ENCODE measurements around the gene NRCAM. TPM values are rescaled to one million over a fixed set of nuclear protein-coding genes. Genes with fewer than 3 reads are reported as not detected.

NRCAM gene
- total and polyA plus RNA-seq, 7 donors, result 1.3 to 3.9 (median 1.8) TPM; not detected in 2

- H3K4me1 ChIP-seq, result no peaks in the 10 kb centered on the region
- TF ChIP-seq POLR2AphosphoS5 (IDR thresholded peaks at IDR 0.05), result no peak
- TF ChIP-seq POLR2A (IDR thresholded peaks at IDR 0.05), result no peak
- TF ChIP-seq, protein P1, sequence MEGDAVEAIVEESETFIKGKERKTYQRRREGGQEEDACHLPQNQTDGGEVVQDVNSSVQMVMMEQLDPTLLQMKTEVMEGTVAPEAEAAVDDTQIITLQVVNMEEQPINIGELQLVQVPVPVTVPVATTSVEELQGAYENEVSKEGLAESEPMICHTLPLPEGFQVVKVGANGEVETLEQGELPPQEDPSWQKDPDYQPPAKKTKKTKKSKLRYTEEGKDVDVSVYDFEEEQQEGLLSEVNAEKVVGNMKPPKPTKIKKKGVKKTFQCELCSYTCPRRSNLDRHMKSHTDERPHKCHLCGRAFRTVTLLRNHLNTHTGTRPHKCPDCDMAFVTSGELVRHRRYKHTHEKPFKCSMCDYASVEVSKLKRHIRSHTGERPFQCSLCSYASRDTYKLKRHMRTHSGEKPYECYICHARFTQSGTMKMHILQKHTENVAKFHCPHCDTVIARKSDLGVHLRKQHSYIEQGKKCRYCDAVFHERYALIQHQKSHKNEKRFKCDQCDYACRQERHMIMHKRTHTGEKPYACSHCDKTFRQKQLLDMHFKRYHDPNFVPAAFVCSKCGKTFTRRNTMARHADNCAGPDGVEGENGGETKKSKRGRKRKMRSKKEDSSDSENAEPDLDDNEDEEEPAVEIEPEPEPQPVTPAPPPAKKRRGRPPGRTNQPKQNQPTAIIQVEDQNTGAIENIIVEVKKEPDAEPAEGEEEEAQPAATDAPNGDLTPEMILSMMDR (IDR thresholded peaks at IDR 0.05), result no peak
- no peak for TF ChIP-seq EP300 (IDR thresholded peaks at IDR 0.05)
- no peak for DNase-seq
- H3K27ac ChIP-seq, result no peak overlapping the region
- no peaks in the 10 kb centered on the region for H3K27me3 ChIP-seq
- H3K9me3 ChIP-seq, result no peaks in the 10 kb centered on the region
- no peaks in the 10 kb centered on the region for H3K36me3 ChIP-seq
- no peak overlapping the region for H3K4me3 ChIP-seq
- 48 to 79% methylated on average over 6 of the region's 6 CpGs for WGBS, 2 donors
- intact Hi-C loops (cut with DNase I), result no loop called here
These were observed 171.8 kb downstream of the NRCAM start for GRCh38 chr7:108284349-108285002.

DNA sequence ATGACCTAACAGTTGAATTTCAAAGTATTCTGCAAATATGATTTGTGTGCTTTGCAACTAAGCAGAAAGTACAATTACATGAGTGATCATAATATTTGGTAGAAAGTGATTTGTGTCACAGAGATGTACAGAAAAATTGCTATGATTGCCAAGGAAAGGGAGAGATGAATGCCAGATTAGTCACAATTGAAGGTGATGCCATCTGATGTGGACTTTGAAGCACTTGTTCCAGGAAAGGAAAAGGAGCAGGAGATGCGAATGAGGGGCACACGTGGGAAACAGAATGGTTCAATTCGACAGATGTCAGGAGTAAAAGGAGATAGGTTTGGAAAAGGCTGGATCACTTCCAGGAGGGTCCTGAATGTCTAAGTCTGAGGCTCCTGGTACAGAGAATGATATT lies 173.0 kb downstream of the NRCAM start:
- no peaks in the 10 kb centered on the region for H3K36me3 ChIP-seq
- H3K27me3 ChIP-seq, result no peaks in the 10 kb centered on the region
- no peak overlapping the region for H3K4me3 ChIP-seq
- H3K27ac ChIP-seq, result no peak overlapping the region
- intact Hi-C loops (cut with DNase I), result no loop called here
- H3K9me3 ChIP-seq, result no peaks in the 10 kb centered on the region
- H3K4me1 ChIP-seq, result no peaks in the 10 kb centered on the region
- 75 to 82% methylated on average over 3 of the region's 3 CpGs for WGBS, 2 donors
- no peak for DNase-seq
- TF ChIP-seq POLR2A (IDR thresholded peaks at IDR 0.05) (no peak), POLR2AphosphoS5 (IDR thresholded peaks at IDR 0.05) (no peak), EP300 (IDR thresholded peaks at IDR 0.05) (no peak)
- TF ChIP-seq, protein P1 (IDR thresholded peaks at IDR 0.05), result no peak

DNA sequence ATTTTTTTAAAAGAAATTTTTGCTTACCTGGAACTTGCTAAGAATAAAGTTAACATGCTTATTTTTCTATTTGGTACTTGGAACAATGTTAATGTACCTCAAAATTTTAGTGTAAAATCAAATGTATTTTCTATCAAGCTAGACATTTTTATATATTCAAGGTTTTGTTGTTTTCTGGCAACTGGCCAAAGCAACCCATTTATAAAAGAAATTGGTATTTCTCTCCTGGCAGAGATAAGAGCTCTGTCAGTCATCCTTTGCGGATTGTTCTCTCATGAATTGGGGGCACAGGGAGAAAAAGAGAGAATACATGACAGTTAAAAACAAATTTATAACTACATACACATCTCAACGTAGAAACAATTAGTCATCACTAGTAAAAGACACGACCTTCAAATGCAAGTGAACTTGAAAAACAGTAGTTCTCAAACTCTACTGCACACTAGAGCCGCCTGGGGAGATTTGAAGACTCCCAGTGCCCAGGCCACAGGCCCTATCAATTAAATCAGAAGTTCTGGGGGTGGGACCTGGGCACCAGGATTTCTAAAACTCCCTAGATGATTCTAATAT lies 173.7 kb downstream of the NRCAM start:
- no peaks in the 10 kb centered on the region for H3K4me1 ChIP-seq
- intact Hi-C loops (cut with DNase I), result no loop called here
- H3K4me3 ChIP-seq, result no peak overlapping the region
- TF ChIP-seq POLR2AphosphoS5 (IDR thresholded peaks at IDR 0.05), result no peak
- no peak for TF ChIP-seq POLR2A (IDR thresholded peaks at IDR 0.05)
- no peak for TF ChIP-seq EP300 (IDR thresholded peaks at IDR 0.05)
- TF ChIP-seq, protein P1 (IDR thresholded peaks at IDR 0.05), result no peak
- H3K9me3 ChIP-seq, result no peaks in the 10 kb centered on the region
- no peak overlapping the region for H3K27ac ChIP-seq
- WGBS, 2 donors, result 48 to 51% methylated on average over 4 of the region's 4 CpGs
- no peak for DNase-seq
- no peaks in the 10 kb centered on the region for H3K27me3 ChIP-seq
- no peaks in the 10 kb centered on the region for H3K36me3 ChIP-seq

DNA sequence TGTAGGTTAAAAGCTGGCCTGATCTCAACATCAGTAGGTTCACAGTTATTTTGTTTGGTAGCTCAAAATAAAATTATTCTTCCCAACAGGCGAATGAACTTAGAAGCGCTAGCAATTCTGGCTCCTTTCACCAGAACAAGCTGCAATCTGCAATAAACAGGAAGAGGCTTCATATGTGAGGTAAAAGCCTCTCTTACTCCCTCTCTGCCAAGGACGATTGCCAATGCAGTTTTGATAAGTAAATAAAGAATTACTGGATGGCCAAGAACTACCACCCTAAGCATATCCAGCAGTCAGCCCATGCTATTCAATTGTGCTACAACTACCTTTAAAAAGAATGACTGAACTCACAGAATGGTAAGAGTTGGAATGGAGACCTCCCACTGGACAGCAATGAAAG lies 176.1 kb downstream of the NRCAM start:
- no peaks in the 10 kb centered on the region for H3K27me3 ChIP-seq
- no peaks in the 10 kb centered on the region for H3K36me3 ChIP-seq
- DNase-seq, result no peak
- H3K4me3 ChIP-seq, result no peak overlapping the region
- TF ChIP-seq EP300 (IDR thresholded peaks at IDR 0.05), result no peak
- TF ChIP-seq POLR2A (IDR thresholded peaks at IDR 0.05), result no peak
- TF ChIP-seq, protein P1 (IDR thresholded peaks at IDR 0.05), result no peak
- no peak for TF ChIP-seq POLR2AphosphoS5 (IDR thresholded peaks at IDR 0.05)
- 18 to 41% methylated on average over 3 of the region's 3 CpGs for WGBS, 2 donors
- H3K4me1 ChIP-seq, result no peaks in the 10 kb centered on the region
- no peaks in the 10 kb centered on the region for H3K9me3 ChIP-seq
- no peak overlapping the region for H3K27ac ChIP-seq
- intact Hi-C loops (cut with DNase I), result no loop called here

Measured in sigmoid colon (tissue), 7 donors.